ACC112 (cell line): ENCODE data around the gene TSPAN12.

ENCODE experiments used
- H2AFZ ChIP-seq: fragments of 200-600 bp; sonication (generic); one replicate; pipeline ENCODE4 v1.6.0; 2017; ENCODE audit warnings: antibody characterized with exemption, low read length; ENCODE audit not compliant: unreplicated experiment
- H3K27ac ChIP-seq: fragments of 200-600 bp; sonication (generic); 2 replicates; pipeline ENCODE4 v1.5.1; 2014; ENCODE audit warnings: low read depth, mild to moderate bottlenecking, antibody characterized with exemption, low read length, moderate library complexity
- H3K27me3 ChIP-seq: fragments of 200-600 bp; sonication (generic); 2 replicates; pipeline ENCODE4 v1.6.1; 2014; ENCODE audit warnings: mild to moderate bottlenecking, antibody characterized with exemption, low read length, moderate library complexity, mixed read lengths; ENCODE audit not compliant: insufficient read depth
- H3K36me3 ChIP-seq: fragments of 200-600 bp; sonication (generic); 2 replicates; pipeline ENCODE4 v1.6.1; 2016; ENCODE audit warnings: mild to moderate bottlenecking, antibody characterized with exemption, low read length, moderate library complexity, mixed read lengths; ENCODE audit not compliant: insufficient read depth
- H3K4me1 ChIP-seq: fragments of 200-600 bp; sonication (generic); one replicate; pipeline ENCODE4 v1.6.1; 2016; ENCODE audit warnings: low read length, mixed read lengths; ENCODE audit not compliant: insufficient read depth, unreplicated experiment, control insufficient read depth
- H3K4me3 ChIP-seq: fragments of 200-600 bp; sonication (generic); 2 replicates; pipeline ENCODE4 v1.5.1; 2014; ENCODE audit warnings: mild to moderate bottlenecking, low read depth, low read length
- H3K79me2 ChIP-seq: fragments of 200-600 bp; sonication (generic); one replicate; pipeline ENCODE4 v1.6.0; 2016; ENCODE audit warnings: low read length; ENCODE audit not compliant: control insufficient read depth, unreplicated experiment, insufficient read depth

TSPAN12 gene

GRCh38 chr7:120743128-120743527, 114.8 kb downstream of the TSPAN12 start:
- Histone ChIP-seq H3K4me1 (no peaks in the 10 kb centered on the region), H3K4me3 (no peak overlapping the region), H2AFZ (no peak overlapping the region), H3K36me3 (no peaks in the 10 kb centered on the region), H3K27me3 (no peaks in the 10 kb centered on the region), H3K79me2 (no peaks in the 10 kb centered on the region), H3K27ac (no peak overlapping the region)

DNA sequence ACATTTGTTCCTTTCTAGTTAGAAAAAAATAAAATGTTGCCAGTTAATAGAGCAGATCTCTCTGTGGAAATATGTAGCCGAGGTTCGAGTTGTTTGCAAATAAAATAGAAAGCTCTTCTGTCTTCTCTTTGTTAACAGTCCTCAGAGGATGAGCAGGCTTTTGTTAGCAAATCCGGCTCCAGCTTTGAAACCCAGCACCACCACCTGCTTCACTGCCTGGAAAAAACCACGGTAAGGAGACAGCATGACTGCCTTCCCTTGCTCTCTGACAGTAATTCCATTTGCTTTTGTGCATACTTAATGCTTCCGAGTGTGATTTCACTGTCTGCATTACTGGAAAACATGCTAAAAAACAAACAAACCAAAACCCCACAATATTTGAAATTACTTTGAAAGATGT, 115.6 kb downstream of the TSPAN12 start:
- Histone ChIP-seq H2AFZ (no peak overlapping the region), H3K79me2 (no peaks in the 10 kb centered on the region), H3K36me3 (no peaks in the 10 kb centered on the region), H3K27ac (no peak overlapping the region), H3K27me3 (no peaks in the 10 kb centered on the region), H3K4me1 (no peaks in the 10 kb centered on the region), H3K4me3 (no peak overlapping the region)

DNA sequence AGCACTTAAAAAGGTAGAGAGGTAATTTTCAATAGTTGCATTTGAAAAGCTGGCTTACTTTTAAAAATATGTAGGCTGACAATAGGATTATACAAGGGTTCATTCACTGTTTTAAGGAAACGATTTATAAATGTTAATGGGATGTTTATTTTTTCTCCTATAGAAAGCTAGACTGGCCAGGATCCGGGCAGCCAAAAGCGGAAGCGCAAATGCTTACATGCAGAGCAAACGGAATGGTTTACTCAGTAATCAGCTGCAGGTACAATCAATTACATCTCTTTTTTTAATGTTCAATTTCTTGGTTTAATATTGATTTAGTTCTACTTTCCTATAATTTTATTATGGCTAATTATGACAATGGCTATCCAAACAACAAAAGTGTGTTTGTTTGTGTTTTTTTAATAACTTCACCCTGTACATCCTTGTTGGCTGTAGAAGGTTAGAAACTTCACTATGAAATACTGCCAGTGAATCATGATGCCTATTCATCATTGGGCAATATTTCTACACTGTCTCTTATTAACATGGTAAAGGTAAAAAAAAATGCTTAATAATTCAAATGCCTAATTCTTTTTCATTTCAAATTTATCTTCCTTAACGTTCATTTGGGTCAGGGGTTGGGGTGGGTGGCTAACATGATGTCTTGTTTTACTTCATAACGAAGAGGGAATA, 116.4 kb downstream of the TSPAN12 start:
- Histone ChIP-seq H3K36me3 (no peaks in the 10 kb centered on the region), H3K27me3 (no peaks in the 10 kb centered on the region), H3K79me2 (no peaks in the 10 kb centered on the region), H2AFZ (peak overlapping the region; percentile 36), H3K27ac (no peak overlapping the region), H3K4me3 (no peak overlapping the region; the same call in 1 of the 2 replicates), H3K4me1 (no peaks in the 10 kb centered on the region)

DNA sequence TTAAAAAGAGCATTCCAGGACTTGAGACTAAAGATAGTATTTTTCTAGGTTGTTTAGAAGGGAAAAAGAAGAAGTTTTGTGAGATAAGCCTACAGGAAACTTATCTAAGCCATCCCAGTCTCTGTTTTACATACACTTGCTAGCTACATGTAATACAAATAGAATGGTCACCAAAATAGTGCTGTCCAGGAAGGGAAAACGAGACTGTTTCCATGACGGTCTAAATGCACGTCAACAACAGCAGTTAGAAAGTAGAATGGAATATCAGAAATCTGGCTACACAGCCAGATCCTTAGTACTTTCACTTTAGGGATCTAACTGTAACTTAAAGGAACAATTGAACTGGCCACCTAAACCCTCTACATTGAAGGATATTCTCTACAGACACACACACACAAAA, 117.6 kb downstream of the TSPAN12 start:
- H3K4me3 ChIP-seq: peak overlapping the region; percentile 71

DNA sequence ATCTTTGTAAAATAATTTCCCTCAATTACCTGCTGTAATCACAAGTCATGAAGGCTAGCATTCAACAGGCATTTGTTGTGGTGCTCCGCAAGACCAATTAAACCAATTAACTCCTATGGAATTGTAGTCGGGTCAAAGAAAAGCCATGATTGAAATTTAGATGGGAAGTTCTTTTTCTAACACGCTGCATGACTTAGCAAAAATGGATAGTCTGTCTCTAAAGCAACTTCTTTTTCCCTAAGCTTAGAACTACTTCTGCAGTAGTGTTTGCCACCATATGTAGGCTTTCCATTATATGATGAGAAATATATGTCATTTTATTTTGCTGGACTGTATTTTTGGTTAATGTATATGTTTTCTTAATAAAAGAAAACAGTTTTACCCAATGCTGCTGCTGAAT, 119.1 kb downstream of the TSPAN12 start:
- peaks cover 11% of the 10 kb centered on the region for H3K4me1 ChIP-seq
- no peak overlapping the region for H3K4me3 ChIP-seq
- no peaks in the 10 kb centered on the region for H3K27me3 ChIP-seq
- H2AFZ ChIP-seq: peak overlapping the region; percentile 26
- H3K36me3 ChIP-seq: no peaks in the 10 kb centered on the region
- H3K79me2 ChIP-seq: no peaks in the 10 kb centered on the region
- no peak overlapping the region for H3K27ac ChIP-seq

More for the DNA sequence above, 117.6 kb downstream of the TSPAN12 start:
- Histone ChIP-seq H3K36me3 (no peaks in the 10 kb centered on the region), H3K27me3 (no peaks in the 10 kb centered on the region), H2AFZ (peak overlapping the region; percentile 88), H3K4me1 (peaks cover 9% of the 10 kb centered on the region), H3K27ac (peak overlapping the region; percentile 38; the same call in 1 of the 2 replicates), H3K79me2 (no peaks in the 10 kb centered on the region)
